Measurements from ENCODE around the gene CRISP1.

GRCh38 chr6:49841424-49841823, 24.9 kb downstream of the CRISP1 start:
- TF ChIP-seq YY1 (IDR thresholded peaks at IDR 0.05; ENCODE audit: borderline replicate concordance in 1 of 3, control insufficient read depth in 1 of 3, extremely low read depth in 1 of 3, insufficient read depth in 3 of 3, insufficient read length in 1 of 3, insufficient replicate concordance in 2 of 3, low read depth in 1 of 3, low read length in 2 of 3) (no peak), ZNF347 (CRISPR knock-in tag; IDR thresholded peaks at IDR 0.05; ENCODE audit: low read depth) (no peak), ETV5 (CRISPR knock-in tag; IDR thresholded peaks at IDR 0.05; ENCODE audit: low read depth) (no peak), SIN3A (IDR thresholded peaks at IDR 0.05; ENCODE audit: borderline replicate concordance in 2 of 2, control insufficient read depth in 1 of 2, low read depth in 2 of 2, low read length in 2 of 2) (no peak), GATA2 (CRISPR knock-in tag; IDR thresholded peaks at IDR 0.05) (no peak), E2F1 (CRISPR knock-in tag; IDR thresholded peaks at IDR 0.05) (no peak)

Data from K562 (cell line).